Measurements from ENCODE around the gene CCDC122. TPM values are rescaled to one million over a fixed set of nuclear protein-coding genes. Genes with fewer than 3 reads are reported as not detected.

Gene CCDC122
- total RNA-seq, 1 donor from 2014 or later, result 16.1 TPM

- DNase-seq (ENCODE audit: low spot score), result peak; percentile 85
Measured at GRCh38 chr13:43804461-43805070, 75.0 kb downstream of the CCDC122 start.

GRCh38 chr13:43802511-43802910 is 77.0 kb downstream of the CCDC122 start:
- DNase-seq (ENCODE audit: low spot score), result no peak

GRCh38 chr13:43800828-43801227 is 78.7 kb downstream of the CCDC122 start:
- no peak for DNase-seq (ENCODE audit: low spot score)

GRCh38 chr13:43799191-43799590 is 80.3 kb downstream of the CCDC122 start:
- no peak for DNase-seq (ENCODE audit: low spot score)

- DNase-seq (ENCODE audit: low spot score), result no peak
Measured at GRCh38 chr13:43797869-43798268, 81.7 kb downstream of the CCDC122 start.

GRCh38 chr13:43797159-43797558 is 82.4 kb downstream of the CCDC122 start:
- no peak for DNase-seq (ENCODE audit: low spot score)

- no peak for DNase-seq (ENCODE audit: low spot score)
Measured at GRCh38 chr13:43794416-43794815, 85.1 kb downstream of the CCDC122 start.

GRCh38 chr13:43792076-43792881 is 87.3 kb downstream of the CCDC122 start:
- no peak for DNase-seq (ENCODE audit: low spot score)

- peak; percentile 70 for DNase-seq (ENCODE audit: low spot score)
Measured at GRCh38 chr13:43787997-43788396, 91.5 kb downstream of the CCDC122 start.

GRCh38 chr13:43787518-43787891 is 92.0 kb downstream of the CCDC122 start:
- peak; percentile 24 for DNase-seq (ENCODE audit: low spot score)

GRCh38 chr13:43786766-43787517 is 92.6 kb downstream of the CCDC122 start, which contains the start of gene ENOX1:
Gene ENOX1 (minus strand): TSS chr13:43786972.
- DNase-seq (ENCODE audit: low spot score), result peak; percentile 94

GRCh38 chr13:43786472-43786765 is 93.1 kb downstream of the CCDC122 start:
- peak; percentile 25 for DNase-seq (ENCODE audit: low spot score)

Other genes starting within 250 kb of the CCDC122 start
- gene ENOX1, start 92.8 kb downstream of the CCDC122 start, total RNA-seq (ENCODE audit: insufficient read depth, low replicate concordance), result 19.3 TPM
- gene LACC1, start 164 bp upstream of the CCDC122 start, total RNA-seq (ENCODE audit: insufficient read depth, low replicate concordance), result 77.8 TPM

All from umbilical cord (tissue), 2 donors.